Heart right ventricle (tissue), 16 donors: ENCODE data around the gene CFB. TPM values are rescaled to one million over a fixed set of nuclear protein-coding genes. Genes with fewer than 3 reads are reported as not detected.
A peak's percentile ranks its signal among the peaks of the same experiment; 100 is the strongest.

Source experiments
- ATAC-seq, 8 donors: fragments of 200-7000 bp; cut with Tn5 transposase; one replicate each; pipeline ENCODE4 v1.9.1; 2020; ENCODE audit warnings: mild to moderate bottlenecking in 8 of 8, moderate library complexity in 8 of 8, moderate number of reproducible peaks in 1 of 8
- DNase-seq, 2 donors: peaks; one replicate each; pipeline ENCODE4 v3.0.0-alpha.2; 2020
- H3K27ac ChIP-seq, 10 donors: fragments of 200-600 bp; sonication (generic) in 2 of 10; one replicate each; pipeline versions ENCODE4 v1.5.0 to v1.8.0; 2020 to 2022; ENCODE audit warnings: mild to moderate bottlenecking in 3 of 10
- H3K27me3 ChIP-seq, 7 donors: fragments of 200-600 bp; one replicate each; pipeline ENCODE4 v1.8.0; 2021 to 2022; ENCODE audit warnings: mild to moderate bottlenecking in 2 of 7
- H3K36me3 ChIP-seq, 9 donors: fragments of 200-600 bp; sonication (generic) in 1 of 9; one replicate each; pipeline versions ENCODE4 v1.5.0 to v1.8.0; 2020 to 2022; ENCODE audit warnings: mild to moderate bottlenecking in 2 of 9
- H3K4me1 ChIP-seq, 9 donors: fragments of 200-600 bp; sonication (generic) in 1 of 9; one replicate each; pipeline versions ENCODE4 v1.5.0 to v1.8.0; 2020 to 2022; ENCODE audit warnings: mild to moderate bottlenecking in 4 of 9
- H3K4me3 ChIP-seq, 10 donors: fragments of 200-600 bp; sonication (generic) in 2 of 10; one replicate each; pipeline versions ENCODE4 v1.5.0 to v1.8.0; 2020 to 2022; ENCODE audit warnings: mild to moderate bottlenecking in 7 of 10, moderate library complexity in 2 of 10
- H3K9me3 ChIP-seq, 11 donors: fragments of 200-600 bp in 10 of 11; sonication (generic) in 2 of 11; one replicate each; pipeline versions ENCODE4 v1.5.0 to v1.8.0; 2013 to 2022; ENCODE audit warnings: mild to moderate bottlenecking in 2 of 11, control low read depth in 1 of 11, moderate library complexity in 1 of 11
- WGBS, 2 donors: extraction: QIAGEN DNeasy Blood & Tissue Kit; methylation state at CpG; one replicate each; pipeline ENCODE4 v1.1.7; 2013; ENCODE audit warnings: inconsistent platforms in 1 of 2; 5-methylcytosine and 5-hydroxymethylcytosine counted together
- intact Hi-C, 10 donors: fragments of 100-400 bp; cut with DNase I; formaldehyde crosslinking; loops; one replicate each; pipeline versions ENCODE4 v1.11.1 to v1.14.2; 2022
- polyA plus RNA-seq, 2 donors: library from polyadenylated mRNA; stranded (reverse); fragments of 200-250 nt; gene quantifications; one replicate each; pipeline ENCODE4 v1.2.3, GENCODE V29; 2013
- total RNA-seq, 10 donors: library from RNA; stranded (reverse); fragmentation: NEBNext Ultra II Directional in 3 of 10; extraction: Animal tissue kit (Norgen Biotek cat#: 25700) in 3 of 10; gene quantifications; one replicate each; pipeline versions ENCODE4 v1.2.1 to v1.2.4, GENCODE V29; 2021 to 2023
- TF ChIP-seq, protein P1 (sequence below), 9 donors: fragments of 200-600 bp; sonication (generic) in 2 of 9; IDR thresholded peaks; one replicate each; pipeline versions ENCODE4 v1.5.0 to v1.8.0; 2021 to 2022; ENCODE audit warnings: antibody characterized with exemption in 9 of 9, mild to moderate bottlenecking in 5 of 9, moderate library complexity in 1 of 9
- donor health status: Arrhythmogenic right ventricular cardiomyopathy.
- donor health status: ischemic (EF 13 %, LVEDD 7.1; RV severe dilation, severe dysfunction).
- donor health status: healthy with polysubstance abuse.
- donor health status: DM: no; HTN: yes; CAD: no.
- donor health status: DM: no; HTN: no; CAD: no.
- donor health status: ischemic (EF 25% LVEDD 6.9; RV normal size, moderate dysfunction).
- donor health status: ischemic (EF 25% LVEDD 5.7; RV mildly dilated, moderate dysfunction).
- donor health status: healthy.
- donor health status: DM: yes; HTN: yes; CAD: no.
- donor health status: Ischemic cardiomyopathy.
- donor health status: ischemic (EF 35%, LVEDD 5.7; RV mildly dilated, moderate dysfunction).
- donor health status: nonischemic (EF 11% LVEDD 7.7; RV severe dilation, severe dysfunction).
- donor health status: DM: yes; HTN: yes; CAD: no.
- donor health status: PGD.
- donor health status: ischemic (EF 29% LVEDD 5.4; RV normal size, mild dysfunction).
- donor health status: nonischemic (EF 23%, LVEDD 6.1; RV moderate dilation, normal function).

The CFB gene
- total and polyA plus RNA-seq, 12 donors = 2.8 to 24.4 (median 6.0) TPM

DNA sequence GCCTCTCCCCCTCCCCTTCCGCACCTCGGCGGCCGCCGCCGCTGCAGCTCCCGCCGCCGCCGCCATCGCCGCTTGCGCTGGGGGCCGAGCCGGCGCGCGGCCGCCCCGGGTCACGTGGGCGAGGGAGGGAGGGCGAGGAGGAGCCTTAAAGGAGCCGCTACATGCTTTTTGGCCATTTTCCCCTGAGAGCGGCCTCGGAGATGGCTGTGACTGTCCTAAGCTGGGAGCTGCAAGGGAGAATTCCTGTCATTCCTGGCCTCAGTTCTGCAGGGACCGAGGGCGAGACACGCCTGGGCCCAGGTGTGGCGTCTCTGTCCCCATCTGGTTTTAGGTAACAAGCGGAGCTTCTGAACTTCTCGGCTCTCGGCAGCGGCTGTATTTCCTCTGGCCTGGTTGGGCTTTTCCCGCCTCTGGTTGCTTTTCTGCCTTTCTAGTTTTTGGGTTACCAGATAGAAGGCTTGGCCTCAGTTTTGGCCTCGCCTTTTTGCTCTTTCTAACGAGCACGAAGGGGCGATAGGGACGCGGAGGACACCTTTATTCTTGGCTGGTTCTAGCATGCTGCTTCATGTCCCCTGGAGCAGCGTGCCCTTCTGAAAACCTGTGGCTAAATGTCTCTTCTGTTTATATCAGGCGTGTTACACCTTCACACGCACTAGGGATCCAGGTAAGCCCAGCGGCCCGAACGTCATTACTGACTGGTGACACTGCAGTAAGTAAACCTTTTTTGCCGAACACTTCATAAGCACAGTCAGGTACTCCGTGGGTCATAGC, 48.1 kb upstream of the CFB start, which contains the start of gene EHMT2:
Gene EHMT2, minus strand, starts transcription at position 87 of the 771 bp plus-strand sequence. Its CDS starts 21 bp downstream, at position 66.
- intact Hi-C loops = loop anchor here in 1 of 10 donors (5.0 kb wide), 1 partner anchor 275 kb away; the partner anchor contains the start of gene PRRC2A
- Histone ChIP-seq H3K4me3 (peak within 1 kb of the TSS; percentile 55 to 98 (median 87)), H3K27me3 (no peaks in the 10 kb centered on the region), H3K27ac (peak within 1 kb of the TSS; percentile 32 to 90 (median 86)), H3K36me3 (peaks cover 0 to 37% (median 9%) of the 10 kb centered on the region in 9 donors), H3K4me1 (peaks cover 3 to 43% (median 35%) of the 10 kb centered on the region in 9 donors), H3K9me3 (no peaks in the 10 kb centered on the region)
- WGBS, 2 donors = 0% methylated on average over 38 to 49 of the region's 49 CpGs
- DNase-seq (peak; percentile 85), ATAC-seq (peak; percentile 62 to 87 (median 73))
- TF ChIP-seq, protein P1, sequence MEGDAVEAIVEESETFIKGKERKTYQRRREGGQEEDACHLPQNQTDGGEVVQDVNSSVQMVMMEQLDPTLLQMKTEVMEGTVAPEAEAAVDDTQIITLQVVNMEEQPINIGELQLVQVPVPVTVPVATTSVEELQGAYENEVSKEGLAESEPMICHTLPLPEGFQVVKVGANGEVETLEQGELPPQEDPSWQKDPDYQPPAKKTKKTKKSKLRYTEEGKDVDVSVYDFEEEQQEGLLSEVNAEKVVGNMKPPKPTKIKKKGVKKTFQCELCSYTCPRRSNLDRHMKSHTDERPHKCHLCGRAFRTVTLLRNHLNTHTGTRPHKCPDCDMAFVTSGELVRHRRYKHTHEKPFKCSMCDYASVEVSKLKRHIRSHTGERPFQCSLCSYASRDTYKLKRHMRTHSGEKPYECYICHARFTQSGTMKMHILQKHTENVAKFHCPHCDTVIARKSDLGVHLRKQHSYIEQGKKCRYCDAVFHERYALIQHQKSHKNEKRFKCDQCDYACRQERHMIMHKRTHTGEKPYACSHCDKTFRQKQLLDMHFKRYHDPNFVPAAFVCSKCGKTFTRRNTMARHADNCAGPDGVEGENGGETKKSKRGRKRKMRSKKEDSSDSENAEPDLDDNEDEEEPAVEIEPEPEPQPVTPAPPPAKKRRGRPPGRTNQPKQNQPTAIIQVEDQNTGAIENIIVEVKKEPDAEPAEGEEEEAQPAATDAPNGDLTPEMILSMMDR (IDR thresholded peaks at IDR 0.05) = no peak

GRCh38 chr6:31898383-31899011, 47.4 kb upstream of the CFB start:
- 14% methylated on average over 8 of the region's 8 CpGs for WGBS, 2 donors
- Histone ChIP-seq H3K9me3 (no peaks in the 10 kb centered on the region), H3K27me3 (no peaks in the 10 kb centered on the region), H3K4me1 (peaks cover 3 to 50% (median 38%) of the 10 kb centered on the region in 9 donors), H3K36me3 (peaks cover 0 to 30% (median 2%) of the 10 kb centered on the region in 9 donors), H3K27ac (peak overlapping the region in 9 of 10 donors; percentile 79 to 90 (median 87)), H3K4me3 (peak overlapping the region; percentile 55 to 98 (median 87))
- peak in 4 of 8 donors; percentile 44 to 61 (median 48) for ATAC-seq
- intact Hi-C loops = loop anchor here in 1 of 10 donors (5.0 kb wide), 1 partner anchor 276 kb away; the partner anchor contains the start of gene PRRC2A
- TF ChIP-seq, protein P1 (IDR thresholded peaks at IDR 0.05) = peak in 1 of 9 donors; percentile 7
- no peak for DNase-seq

DNA sequence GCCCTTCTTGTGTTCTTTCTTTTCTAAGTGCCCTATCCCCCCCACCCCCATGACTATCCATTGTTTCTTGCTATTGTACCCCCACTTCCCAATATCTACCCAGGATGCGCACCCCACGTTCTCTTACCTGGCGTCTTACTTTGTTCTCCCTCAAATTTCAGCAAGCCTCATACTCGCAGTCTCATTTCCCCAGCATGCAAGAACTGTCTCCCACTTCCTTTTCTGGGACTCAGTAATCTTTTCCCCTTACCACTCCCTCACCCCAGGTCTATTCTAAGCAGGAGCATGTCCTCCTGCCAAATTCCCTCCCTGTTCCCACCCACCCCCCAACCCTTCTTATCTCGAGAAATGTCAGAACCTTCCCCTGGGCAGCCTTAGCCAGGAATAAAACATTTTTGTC, 46.7 kb upstream of the CFB start:
- Histone ChIP-seq H3K9me3 (no peaks in the 10 kb centered on the region), H3K27ac (peak overlapping the region in 1 of 10 donors; percentile 87), H3K27me3 (no peaks in the 10 kb centered on the region), H3K4me1 (peaks cover 3 to 52% (median 38%) of the 10 kb centered on the region in 9 donors), H3K4me3 (peak overlapping the region in 1 of 10 donors; percentile 89), H3K36me3 (peaks cover 0 to 23% (median 0%) of the 10 kb centered on the region in 9 donors)
- TF ChIP-seq, protein P1 (IDR thresholded peaks at IDR 0.05) = no peak
- WGBS, 2 donors = 47 to 53% methylated on average over 5 of the region's 5 CpGs
- DNase-seq (no peak), ATAC-seq (no peak)
- intact Hi-C loops = loop anchor here in 1 of 10 donors (5.0 kb wide), 1 partner anchor 277 kb away; the partner anchor contains the start of gene PRRC2A
